Measurements from ENCODE around the gene SH2D1B.

SH2D1B gene

GRCh38 chr1:162384601-162385279 lies 27.2 kb downstream of the SH2D1B start:
- TF ChIP-seq, protein P1, sequence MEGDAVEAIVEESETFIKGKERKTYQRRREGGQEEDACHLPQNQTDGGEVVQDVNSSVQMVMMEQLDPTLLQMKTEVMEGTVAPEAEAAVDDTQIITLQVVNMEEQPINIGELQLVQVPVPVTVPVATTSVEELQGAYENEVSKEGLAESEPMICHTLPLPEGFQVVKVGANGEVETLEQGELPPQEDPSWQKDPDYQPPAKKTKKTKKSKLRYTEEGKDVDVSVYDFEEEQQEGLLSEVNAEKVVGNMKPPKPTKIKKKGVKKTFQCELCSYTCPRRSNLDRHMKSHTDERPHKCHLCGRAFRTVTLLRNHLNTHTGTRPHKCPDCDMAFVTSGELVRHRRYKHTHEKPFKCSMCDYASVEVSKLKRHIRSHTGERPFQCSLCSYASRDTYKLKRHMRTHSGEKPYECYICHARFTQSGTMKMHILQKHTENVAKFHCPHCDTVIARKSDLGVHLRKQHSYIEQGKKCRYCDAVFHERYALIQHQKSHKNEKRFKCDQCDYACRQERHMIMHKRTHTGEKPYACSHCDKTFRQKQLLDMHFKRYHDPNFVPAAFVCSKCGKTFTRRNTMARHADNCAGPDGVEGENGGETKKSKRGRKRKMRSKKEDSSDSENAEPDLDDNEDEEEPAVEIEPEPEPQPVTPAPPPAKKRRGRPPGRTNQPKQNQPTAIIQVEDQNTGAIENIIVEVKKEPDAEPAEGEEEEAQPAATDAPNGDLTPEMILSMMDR (IDR thresholded peaks at IDR 0.05; ENCODE audit: low read depth, low read length) = no peak

DNA sequence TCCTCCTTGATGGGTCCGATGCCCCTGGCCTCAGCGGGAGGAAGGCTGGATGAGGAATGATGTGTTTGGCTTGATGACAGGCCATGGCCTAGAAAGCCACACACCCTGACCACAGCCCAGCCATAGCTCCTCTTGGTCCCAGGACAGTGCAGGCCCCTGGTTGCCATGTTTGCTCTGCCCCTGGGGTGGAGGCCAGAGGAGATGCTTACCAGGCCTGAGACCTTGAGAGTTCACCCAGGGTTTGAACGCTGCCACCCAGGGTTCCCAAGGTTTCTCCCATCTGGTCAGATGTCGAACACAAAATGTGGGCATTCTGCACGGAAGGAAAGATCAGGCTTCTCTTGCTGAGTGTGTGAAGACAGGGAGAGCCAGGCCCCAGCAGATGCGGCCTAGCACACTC lies 27.8 kb downstream of the SH2D1B start:
- DNase-seq (ENCODE audit: extremely low read depth, low read depth) = no peak
- TF ChIP-seq, protein P1 (IDR thresholded peaks at IDR 0.05; ENCODE audit: low read depth, low read length) = no peak

More at GRCh38 chr1:162384601-162385279, 27.2 kb downstream of the SH2D1B start:
- no peak for DNase-seq (ENCODE audit: extremely low read depth, low read depth)

DNA sequence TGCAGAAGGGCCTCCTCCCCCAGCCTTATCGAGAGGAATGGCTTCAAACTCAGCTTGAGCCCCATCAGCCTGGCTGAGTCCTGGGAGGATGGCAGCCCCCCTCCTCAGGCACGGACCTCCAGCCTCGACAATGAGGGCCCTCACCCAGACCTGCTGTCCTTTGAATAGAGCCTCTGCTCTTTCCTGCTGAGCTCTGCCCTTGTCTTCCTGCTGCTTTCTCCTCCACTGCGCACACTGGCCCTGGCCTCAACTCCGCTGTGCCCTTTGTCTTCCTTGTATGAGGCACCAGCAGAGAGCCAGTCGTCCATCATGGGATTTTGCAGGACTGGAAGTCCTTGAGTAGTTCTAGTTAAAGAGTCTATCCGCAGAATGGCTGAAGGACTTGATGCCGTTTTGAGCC lies 28.4 kb downstream of the SH2D1B start:
- TF ChIP-seq, protein P1 (IDR thresholded peaks at IDR 0.05; ENCODE audit: low read depth, low read length) = no peak
- no peak for DNase-seq (ENCODE audit: extremely low read depth, low read depth)

- DNase-seq (ENCODE audit: extremely low read depth, low read depth) = no peak
- TF ChIP-seq, protein P1 (IDR thresholded peaks at IDR 0.05; ENCODE audit: low read depth, low read length) = no peak
Measured at GRCh38 chr1:162383091-162383490, 28.8 kb downstream of the SH2D1B start.

DNA sequence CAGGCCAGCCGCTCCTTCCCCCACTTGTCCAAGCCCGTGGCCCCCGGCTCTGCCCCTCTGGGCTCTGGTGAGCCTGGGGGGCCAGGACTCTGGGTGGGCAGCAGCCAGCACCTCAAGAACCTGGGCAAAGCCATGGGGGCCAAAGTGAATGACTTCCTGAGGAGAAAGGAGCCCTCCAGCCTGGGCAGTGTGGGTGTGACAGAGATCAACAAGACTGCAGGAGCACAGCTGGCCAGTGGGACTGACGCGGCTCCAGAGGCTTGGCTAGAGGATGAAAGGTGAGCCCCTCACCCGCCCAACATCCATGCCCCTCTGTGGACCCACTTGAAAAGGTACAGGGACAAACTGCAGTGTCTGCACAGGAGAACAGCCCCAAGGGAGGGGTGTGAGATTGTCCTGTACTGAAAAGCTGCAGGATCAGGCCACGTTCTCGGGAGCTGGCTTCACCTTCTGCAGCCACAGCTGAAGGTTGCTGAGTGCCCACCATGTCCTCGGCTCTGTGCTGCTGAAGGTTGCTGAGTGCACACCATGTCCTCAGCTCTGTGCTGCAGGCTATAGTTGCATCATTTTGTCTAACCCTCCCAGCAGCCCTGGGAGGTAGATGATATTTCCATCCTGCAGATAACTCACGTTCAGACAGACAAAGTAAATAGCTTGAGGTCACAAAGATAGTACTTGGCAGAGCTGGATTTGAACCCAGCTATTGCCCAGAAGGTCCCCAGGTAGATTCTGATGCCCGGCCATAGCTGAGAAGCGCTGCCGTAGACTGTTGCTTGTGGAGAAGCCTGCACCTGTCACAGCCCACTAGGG lies 29.8 kb downstream of the SH2D1B start:
- TF ChIP-seq, protein P1 (IDR thresholded peaks at IDR 0.05; ENCODE audit: low read depth, low read length) = no peak
- DNase-seq (ENCODE audit: extremely low read depth, low read depth) = no peak

GRCh38 chr1:162381383-162381782 lies 30.6 kb downstream of the SH2D1B start, which contains the start of gene C1orf226:
C1orf226 (plus strand) TSS chr1:162381728; CDS start chr1:162381902, 174 bp downstream.
- no peak for DNase-seq (ENCODE audit: extremely low read depth, low read depth)
- TF ChIP-seq, protein P1 (IDR thresholded peaks at IDR 0.05; ENCODE audit: low read depth, low read length) = no peak

All from AG09319 (cell line).